ENCODE measurements around the gene FRMD4A.
A peak's percentile ranks its signal among the peaks of the same experiment; 100 is the strongest.

The FRMD4A gene

DNA sequence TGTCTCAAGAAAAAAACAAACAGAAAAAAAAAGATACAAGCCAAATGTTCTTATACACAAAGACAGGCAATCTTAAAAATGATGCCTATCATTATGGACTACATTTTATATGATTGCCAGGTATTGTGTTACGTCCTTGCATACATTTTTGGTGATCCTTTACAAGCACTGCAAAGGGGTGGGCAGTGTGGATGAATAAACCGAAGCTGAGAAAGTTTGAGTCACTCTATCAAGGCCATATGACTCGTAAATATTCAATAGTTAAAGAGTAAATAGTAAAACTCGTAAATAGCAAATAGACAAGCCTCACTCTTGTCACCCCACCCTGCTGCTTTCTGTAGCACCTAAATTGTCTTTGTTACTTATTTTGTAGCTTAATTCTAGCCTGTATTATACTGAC, 326.2 kb downstream of the FRMD4A start:
- no peak for DNase-seq

DNA sequence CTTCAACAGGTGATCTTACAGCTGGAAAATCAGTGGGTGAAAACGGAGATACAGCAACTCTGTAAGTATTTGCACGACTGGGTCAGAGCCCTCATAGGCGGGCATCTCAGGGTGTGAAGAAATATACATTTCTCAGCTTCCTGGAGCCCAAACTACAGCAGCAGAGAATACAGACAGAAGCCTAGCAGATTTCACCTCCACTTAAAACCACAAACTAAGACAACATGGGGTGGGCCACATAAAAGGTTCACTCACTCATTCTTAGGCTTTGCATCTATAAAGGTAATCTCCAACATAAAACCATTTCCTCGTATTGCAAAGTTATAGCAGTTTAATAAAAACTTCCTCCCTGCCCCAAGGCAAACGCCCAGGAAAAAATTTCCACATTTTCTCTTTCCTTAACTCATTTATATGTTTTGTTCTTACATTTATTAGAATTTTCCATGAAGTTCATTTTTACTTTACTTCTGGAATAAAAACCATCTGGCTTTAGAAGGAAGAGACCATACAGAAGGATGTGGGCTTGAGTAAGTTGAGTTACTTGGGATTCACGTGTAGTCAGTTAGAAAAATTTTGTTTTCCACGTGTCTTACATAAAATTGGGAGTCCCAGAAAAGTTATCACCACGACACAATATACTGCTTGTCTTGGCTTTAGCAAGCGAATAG, 327.1 kb downstream of the FRMD4A start:
- DNase-seq = no peak

DNA sequence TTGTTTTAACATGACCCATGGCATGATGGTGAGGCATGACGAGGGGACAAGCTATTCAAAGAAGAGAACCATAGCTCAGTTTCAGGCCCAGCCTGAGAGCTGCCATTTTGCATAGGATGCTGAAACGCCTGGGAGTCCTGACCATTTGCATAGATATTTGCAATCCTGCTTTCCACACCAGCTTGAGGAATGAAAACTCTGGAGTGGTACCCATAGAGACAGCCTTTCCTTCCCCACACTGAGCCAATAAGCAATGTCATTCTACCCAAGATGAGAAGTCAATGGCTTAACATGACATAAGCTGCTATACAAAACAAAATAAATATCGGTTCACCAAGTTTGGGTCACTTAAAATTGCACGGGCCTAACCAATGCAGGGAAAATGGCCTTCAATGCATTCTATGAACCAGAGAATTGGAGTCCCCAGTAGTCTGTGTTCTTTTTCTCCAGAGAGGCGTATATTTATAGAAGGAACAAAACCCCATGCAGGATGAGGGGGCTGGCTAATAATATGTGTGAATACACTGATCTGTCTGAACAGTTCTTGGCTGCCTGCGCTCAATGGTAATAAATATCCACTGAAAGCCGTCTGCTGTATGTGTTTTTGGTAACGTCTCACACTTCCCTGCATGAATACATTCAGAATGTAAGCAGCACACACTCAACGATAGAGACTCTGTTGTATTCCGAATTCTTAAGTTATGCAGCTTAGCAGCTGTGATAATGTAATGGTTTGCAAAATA, 329.3 kb downstream of the FRMD4A start:
- no peak for DNase-seq

DNA sequence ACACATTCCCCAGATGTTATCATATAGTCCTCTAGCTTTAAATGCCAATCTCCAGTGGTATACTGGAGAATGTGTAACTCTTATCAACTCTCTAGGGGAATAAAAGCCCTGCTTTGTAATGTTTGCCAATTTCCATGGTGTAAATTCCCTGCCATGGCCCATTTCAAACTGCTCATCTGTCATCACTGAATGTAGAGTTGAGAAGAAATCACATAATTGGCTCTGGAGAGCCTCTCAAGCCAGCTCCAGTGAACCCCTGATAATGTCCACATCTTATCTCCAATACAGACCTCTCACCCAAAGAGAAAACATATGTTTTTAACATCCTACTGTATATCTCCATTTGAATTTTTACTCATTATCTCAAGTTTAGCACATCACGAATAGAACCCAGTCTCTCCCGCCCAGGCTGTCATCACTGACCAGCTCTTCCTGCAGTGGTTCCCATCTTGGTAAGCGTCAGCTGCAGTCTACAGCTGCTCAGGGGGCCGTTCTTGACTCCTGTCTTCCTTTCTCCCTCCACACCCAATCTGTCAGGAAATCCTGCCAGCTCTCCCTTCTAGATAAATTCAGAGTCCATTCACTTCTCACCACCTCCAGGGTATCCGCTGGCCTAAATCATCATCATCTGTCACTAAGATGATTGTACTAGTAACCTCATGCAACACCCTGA, 332.4 kb downstream of the FRMD4A start:
- no peak for DNase-seq

DNA sequence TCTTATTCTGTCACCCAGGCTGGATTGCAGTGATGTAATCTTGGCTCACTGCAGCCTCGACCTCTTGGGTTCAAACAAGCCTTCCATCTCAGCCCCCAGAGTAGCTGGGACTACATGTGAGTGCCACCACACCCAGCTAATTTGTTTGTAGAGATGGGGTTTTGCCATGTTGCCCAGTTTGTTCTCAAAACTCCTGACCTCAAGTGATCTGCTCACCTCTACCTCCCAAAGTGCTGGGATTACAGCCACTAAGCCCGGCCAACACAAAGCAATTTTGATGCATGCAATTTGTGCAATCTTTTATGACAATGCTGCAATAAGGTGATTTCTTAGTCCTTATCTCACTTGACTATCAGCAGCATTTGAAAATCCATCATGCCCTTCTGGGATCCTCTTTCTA, 333.1 kb downstream of the FRMD4A start:
- no peak for DNase-seq

DNA sequence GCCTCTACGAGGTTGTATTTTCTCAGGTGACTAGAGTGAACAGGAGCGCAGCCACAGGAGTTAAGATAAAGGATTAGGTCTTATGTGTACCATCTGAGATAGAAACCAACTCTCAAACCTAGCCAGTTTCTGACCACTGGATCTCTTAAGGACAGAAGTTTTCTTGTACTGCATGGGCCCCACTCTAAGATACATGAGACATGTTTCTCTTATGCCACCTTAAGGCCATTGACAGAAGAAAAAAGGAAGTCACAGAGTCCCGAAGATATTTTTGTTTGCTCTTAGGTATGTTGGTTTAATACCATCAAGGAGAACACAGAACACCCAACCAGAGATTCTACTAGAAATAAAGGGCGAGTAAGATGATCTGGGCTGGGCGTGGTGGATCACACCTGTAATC, 335.8 kb downstream of the FRMD4A start:
- no peak for DNase-seq

DNA sequence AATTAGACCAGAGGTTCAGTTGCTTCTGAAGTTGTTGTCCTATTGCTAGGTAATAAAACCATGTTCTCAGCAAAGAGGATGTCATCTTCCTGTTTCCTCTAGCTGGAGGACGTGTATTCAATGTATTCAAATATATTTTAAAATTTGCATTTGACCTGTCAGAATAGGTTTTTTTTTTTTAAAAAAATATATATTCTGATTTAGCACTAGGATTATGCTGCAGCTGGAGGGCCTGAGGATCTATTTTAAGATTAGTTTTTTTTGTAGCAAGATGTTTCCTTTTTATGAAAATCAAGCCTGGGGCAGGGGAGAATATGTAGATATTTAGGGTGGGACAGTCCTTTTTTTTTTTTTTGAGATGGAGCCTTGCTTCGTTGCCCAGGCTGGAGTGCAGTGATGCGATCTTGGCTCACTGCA, 337.0 kb downstream of the FRMD4A start:
- DNase-seq = no peak

DNA sequence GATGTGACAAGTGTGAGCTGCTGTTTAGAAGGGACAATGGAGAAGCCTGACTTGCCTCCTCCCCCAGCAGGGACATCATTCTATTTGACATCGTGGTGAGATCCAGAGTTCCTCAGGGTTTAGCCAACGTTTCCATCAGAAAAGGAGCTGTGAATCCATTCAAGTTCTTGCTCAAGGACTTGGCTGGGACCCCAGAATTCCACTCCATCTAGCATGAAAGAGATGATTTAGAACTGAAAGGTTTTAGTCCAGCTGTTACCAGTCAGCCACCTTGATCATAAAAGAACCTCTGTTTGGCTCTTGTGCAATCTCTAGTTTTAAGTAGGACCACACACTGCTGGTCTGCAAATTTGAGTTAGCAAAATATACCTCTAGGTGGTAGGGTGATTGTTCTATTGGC, 337.6 kb downstream of the FRMD4A start:
- DNase-seq = peak; percentile 0

DNA sequence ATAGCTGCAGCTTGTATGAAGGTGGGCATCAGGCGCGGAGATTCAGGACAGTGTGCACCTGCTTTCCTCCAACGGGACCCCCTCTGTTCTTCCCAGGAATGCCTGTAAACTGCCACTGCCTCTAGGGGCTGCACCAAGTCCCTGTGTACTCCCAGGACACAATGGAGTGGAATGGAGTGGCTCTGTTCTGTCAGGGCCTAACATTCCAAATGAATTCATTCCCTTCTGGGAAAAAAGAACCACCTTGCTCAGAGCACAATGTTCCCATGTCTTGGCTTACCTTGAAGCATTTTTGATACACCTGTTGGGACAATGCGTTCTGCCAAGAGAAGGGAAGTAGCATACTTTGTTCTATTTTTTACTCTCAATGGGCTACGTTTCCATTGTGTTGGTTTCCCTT, 339.4 kb downstream of the FRMD4A start:
- no peak for DNase-seq

DNA sequence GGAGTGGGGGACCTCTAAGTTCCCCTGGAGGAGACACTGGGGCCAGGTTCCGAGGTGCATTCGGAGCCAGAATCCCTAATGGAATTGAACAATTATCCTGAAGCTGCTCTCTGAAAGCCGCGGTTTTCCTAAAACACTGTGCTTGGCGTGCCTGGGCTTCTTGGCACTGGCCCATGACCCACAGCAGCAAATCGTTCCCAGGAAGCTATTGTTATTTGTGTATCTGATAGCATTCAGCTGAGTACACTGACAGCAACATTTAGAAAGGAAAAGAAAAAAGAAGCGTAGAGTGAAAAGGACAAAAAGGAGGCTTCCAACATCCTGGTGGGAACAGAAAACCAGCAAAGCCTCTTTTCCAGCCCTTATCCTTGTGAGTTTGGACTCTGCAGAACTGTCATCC, 339.8 kb downstream of the FRMD4A start:
- peak; percentile 36 for DNase-seq

DNA sequence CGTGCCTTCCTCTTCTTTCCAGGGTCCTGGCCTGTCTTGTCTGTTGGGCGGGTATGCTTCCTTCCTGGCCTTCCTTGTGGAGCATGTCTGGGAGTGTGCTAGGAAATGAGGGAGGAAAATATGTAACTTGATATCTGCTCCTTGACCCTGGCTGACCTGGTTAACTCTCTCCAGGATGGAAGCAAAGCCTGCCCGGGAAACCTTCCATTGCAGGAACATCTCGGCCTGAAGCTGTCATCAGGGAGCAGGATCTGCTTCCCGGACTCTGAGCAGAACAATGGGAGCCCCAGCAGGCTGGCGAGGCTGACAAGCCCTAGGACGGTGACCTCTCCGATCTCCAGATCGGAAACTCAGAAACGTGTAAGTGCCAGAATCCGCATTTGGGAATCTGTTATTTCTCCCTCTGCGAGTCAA, 340.3 kb downstream of the FRMD4A start:
- DNase-seq = no peak

DNA sequence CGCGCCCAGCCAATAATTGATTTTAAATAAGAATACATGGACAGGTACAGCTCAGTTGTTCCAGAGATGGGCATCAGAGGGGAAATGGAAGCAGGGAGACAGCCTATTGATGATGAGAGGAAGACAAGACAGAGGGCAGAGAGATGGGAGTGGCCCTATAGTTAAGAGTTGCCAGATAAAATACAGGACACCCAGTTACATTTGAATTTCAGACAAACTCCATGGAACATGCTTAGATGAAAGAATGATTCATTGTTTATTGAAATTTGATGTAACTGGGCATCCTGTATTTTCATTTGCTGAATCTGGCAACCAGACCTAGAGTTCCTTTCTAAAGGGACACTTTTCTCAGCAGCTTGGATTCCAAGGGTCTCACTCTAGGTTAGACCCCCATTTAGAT, 341.1 kb downstream of the FRMD4A start:
- DNase-seq = no peak

DNA sequence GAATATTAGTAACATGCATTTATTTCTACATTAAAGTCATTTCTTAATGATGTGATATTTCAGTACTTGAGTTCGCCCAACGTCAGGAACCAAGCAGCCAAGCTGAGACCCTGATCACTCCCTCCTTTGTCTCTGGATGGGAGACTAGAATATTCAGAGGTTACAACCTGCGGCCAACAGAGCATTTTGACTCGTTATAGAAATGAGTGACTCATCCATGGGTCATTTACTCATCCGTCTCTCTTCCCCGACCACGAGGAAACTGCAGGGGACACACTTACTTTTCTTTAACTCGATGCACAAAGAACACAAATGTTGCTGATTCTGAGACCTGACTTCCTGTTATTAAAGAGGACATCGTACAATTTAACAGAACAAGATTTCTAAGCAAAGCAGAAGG, 343.3 kb downstream of the FRMD4A start:
- no peak for DNase-seq

DNA sequence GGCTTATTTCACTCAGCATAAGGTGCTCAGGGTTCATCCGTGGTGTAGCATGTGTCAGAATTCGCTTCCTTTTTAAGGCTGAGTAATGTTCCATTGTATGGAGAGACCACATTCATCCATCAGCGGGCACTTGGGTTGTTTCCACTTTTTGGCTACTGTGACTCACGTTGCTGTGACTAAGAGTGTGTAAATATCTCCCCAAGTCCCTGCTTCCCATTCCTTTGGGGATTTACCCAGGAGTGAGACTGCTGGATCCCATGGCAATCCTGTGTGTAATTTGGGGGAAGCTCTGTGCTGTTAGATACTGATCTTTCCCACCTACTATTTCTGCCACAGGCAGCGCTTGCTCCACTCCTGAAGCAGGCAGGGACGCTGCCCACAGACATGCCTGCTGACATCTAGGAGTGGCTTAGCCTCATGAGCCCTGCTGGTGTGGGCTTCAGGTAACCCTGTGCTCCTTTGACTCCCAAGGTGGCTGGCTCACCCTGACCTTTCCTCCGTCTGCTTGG, 346.0 kb downstream of the FRMD4A start:
- DNase-seq = no peak

DNA sequence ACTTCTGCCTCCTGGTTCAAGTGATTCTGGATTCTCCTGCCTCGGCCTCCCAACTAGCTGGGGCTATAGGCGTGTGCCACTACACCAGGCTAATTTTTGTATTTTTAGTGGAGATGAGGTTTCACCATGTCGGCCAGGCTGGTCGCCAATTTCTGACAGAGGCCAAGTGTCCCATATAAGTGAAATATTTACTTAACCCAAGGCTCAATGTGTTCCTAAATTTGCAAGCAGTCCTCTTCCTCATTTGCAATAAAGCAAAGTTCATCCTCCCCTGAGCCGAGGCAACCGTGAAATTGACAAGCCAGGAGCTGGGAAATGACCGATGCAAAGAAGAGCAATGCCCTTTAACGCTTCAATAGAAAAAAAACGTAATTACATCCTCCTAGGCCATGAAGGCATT, 347.7 kb downstream of the FRMD4A start:
- DNase-seq = no peak

DNA sequence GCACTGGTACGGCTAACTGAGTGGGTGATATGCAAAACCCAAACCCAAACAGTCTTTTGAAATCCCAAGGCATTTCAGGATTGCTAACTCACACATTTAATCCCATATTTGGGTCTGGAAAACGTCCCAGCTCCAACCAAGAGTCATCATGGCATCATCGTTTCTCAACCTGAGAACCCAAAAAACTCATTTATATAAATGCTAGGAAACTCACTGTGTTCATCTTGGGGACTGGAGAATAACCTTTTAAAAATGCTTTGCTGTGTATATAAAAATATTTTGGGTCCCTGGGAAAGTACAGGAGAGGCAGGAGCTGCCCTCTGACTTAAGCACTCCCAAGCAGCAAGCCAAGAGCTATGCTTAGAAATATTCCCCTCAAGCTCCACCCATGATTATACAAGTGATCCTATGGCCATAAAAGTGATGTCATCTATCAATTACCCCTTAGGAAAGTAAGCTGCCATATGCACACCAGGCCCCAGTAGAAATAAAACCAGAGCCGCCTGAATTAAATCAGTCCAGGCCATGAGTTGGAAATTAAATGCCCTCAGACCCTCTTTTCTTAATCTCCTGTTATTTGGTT, 352.1 kb downstream of the FRMD4A start:
- no peak for DNase-seq

DNA sequence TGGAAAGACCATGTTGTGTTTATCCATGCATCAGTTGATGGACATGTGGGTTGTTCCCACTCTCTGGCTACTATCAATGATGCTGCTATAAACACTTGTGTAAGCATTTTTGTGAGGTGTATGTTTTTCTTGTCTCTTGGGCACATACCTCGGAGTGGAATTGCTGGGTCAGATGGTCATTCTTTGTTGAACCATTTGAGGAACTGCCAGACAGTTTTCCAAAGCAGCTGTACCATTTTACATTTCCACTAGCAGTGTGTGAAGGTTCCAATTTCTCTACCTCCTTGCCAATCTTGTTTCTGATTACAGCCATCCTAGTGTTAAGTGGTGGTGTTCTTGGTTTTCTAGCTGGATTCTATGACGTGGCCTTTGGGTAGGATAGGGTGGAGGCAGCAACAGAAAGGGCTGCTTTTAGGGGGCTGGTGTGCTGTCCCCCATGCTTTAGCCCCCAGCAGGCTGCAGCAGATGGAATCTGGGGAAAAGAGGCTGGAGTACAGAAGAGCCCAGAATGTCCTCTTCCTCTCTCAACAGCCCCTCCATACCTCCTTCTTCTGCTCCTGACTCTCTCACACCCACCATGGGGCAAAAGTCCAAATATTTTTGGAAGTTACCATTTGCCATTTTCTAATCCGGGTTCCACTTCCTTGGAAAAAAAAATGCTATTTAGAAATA, 352.7 kb downstream of the FRMD4A start:
- no peak for DNase-seq

DNA sequence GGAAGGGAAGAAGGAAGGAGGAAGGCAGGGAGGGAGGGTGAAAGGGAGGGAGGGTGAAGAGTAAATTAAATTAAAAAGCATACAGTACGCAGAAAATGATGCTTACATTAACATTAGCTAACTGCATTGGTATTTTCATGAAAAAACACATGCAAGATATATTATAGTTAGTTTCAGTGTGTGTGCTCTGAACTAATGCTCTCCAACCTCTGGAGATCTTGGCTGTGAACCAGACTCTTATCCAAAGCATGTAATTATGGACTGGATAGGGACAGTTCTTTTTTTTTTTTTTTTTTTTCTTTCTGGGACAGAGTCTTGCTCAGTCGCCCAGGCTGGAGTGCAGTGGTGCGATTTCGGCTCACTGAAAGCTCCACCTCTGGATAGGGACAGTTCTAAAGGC, 357.0 kb downstream of the FRMD4A start:
- peak; percentile 25 for DNase-seq

DNA sequence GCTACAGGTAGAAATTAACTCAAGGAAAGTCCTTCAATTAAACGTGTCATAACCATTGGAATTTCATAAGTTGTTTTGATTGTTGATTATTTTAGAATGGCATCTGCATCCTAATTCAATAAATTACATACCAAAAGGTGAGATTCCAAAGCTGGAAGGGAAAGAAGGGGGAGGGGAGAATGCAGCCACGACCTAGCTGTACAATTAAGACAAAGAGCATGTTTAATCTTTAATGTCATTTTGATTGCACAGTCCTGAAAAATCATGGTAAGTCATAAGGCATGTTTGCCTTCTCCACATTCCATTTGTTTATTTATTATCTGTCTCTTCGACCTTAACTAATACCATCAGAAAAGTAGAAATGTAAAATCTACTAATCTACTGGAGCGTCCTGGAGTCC, 358.1 kb downstream of the FRMD4A start:
- DNase-seq = no peak

DNA sequence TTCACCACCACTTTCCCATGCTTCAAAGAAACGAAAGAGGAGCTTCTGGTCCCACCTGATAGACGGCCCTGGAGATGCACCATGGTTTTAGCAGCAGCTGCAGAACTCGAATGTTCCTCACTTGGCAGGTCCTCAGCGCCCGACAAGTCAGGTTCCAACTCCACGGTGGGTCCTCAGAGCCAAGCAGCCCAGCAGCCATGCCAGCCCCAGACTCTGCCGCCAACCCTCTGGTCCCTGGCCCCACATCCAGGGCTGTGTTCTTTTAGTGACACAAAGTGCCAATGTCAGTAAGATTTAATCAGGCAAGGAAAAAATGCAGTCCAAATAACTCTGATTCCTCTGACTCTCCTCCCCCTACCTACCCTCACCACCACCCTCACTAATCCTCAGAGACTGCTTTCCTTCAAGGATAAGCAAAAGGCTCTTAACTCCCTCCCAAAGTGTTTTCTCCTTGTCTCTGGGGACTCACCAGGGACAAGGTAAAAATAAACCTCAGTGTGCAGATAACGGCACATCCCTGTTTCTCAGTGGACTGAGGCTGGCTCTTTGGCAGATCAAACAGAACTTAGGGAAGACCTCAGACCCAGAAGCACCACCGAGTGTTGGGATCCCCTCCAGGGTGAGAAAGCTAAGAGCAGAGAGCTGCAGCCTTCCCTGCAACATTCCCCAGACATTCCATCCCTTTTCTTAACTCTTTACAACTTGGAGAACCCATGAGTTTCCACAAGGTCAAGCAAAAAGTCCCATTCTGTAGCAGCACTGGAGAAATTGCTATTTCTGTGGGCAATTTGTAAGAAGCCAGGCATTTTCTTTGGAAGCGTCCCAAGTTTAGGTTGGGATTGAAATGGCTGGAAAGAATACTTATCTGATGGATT, 358.9 kb downstream of the FRMD4A start:
- DNase-seq = no peak

DNA sequence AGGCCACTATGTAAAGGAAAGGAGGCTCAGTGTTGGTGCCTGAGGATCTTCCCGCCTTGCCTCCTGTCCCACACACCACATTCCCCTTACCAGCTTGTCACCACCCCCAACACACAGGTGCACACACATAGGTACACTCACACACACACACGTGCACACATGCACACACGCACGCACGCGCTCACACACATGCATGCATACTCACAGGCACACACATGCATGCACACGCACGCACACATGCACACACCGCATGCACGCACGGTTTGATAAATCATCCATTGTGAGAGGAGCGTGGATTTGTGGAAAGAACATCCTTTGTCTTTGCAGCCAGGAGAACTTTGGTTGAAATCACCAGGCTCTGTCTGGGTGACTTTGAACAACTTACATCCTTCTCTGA, 359.8 kb downstream of the FRMD4A start:
- no peak for DNase-seq
